ENCODE results near the gene HMCES.

HMCES gene

GRCh38 chr3:129349791-129350190, 71.1 kb downstream of the HMCES start:
- DNase-seq: no peak

DNA sequence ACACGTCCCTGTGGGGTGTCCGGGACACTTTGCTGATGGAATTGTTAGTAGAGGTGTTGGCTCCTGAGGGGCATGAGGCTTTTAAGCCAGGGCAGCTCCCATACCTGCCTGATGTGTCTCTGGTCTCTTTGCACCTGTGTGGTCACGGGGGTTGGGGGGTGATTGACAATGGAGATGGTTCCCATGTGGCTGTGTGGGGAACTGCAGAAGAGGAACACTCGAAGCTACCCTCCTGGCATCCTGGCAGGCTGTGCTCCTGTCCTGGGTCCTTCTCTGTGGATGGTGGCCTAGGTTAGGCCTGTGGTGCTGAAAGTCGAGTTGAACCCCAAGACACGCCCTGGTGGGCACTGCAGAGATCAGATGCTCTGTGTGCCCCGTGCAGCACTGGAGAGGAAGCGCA, 73.4 kb downstream of the HMCES start:
- DNase-seq: no peak

DNA sequence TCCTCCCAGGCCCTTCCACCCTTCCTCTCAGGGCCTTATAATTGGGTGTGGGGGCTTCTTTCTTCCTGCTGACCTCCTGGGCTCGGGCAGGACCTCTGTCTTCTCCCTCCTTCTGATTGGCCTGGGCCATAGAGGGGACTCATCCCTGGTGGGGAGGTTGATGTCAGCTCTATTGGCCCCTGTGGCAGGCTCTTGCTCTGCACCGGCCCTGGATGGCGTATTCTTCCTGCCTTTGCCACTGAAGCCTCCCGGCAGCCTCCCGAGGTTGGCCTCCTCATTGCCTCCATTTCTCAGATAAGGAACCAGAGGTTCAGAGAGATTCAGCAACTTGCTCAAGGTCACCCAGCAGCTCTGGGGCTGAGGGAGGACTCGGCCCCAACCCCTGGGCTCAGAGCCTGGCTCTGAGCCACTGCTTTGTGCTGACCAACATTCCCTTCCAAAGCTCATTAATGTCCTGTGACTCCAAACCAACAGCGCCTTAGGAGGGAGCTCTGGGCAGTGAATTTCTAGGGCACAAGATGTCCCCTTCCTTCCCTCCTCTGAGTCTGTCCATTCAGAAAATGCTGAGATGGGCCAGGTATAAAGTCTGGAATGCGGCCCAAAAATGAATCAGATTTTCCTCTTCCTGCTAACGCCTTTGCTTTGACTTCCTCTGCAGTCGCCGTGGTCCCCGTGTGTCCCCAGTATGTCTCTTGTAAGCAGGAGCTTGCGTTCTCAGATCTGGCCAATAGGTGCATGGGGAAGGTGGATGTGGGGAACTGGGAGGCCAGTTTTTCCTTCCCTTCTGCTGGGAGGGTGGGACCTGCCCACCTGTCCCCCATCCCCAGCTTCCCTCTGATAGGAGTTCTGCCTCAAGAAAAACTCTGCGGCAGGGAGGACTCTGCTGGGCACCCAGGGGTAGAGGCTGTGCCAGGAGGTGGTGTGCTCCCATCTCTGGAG, 74.2 kb downstream of the HMCES start:
- DNase-seq: no peak

- no peak for DNase-seq
Measured at GRCh38 chr3:129353589-129353941, 74.9 kb downstream of the HMCES start.
